KMS-11 (cell line): ENCODE results near the gene RIOK3.

Experiments used
- H2AFZ ChIP-seq: fragments of 200-600 bp; sonication (generic); 2 replicates; pipeline ENCODE4 v1.6.1; 2016; ENCODE audit warnings: antibody characterized with exemption, mixed run types, low read depth
- H3K27ac ChIP-seq: fragments of 200-600 bp; sonication (generic); 2 replicates; pipeline ENCODE4 v1.6.1; 2016; ENCODE audit warnings: mild to moderate bottlenecking, mixed run types
- H3K27me3 ChIP-seq: fragments of 200-600 bp; sonication (generic); 2 replicates; pipeline ENCODE4 v1.6.1; 2017; ENCODE audit warnings: mild to moderate bottlenecking, low read depth, mixed run types, moderate library complexity; ENCODE audit not compliant: insufficient read depth
- H3K36me3 ChIP-seq: fragments of 200-600 bp; sonication (generic); 2 replicates; pipeline ENCODE4 v1.6.1; 2017; ENCODE audit warnings: mild to moderate bottlenecking, mixed run types; ENCODE audit not compliant: insufficient read depth
- H3K4me1 ChIP-seq: fragments of 200-600 bp; sonication (generic); 2 replicates; pipeline ENCODE4 v1.6.1; 2016; ENCODE audit warnings: mild to moderate bottlenecking, low read depth, mixed run types; ENCODE audit not compliant: poor library complexity, severe bottlenecking
- H3K4me2 ChIP-seq: fragments of 200-600 bp; sonication (generic); 2 replicates; pipeline ENCODE4 v1.7.0; 2016; ENCODE audit warnings: mild to moderate bottlenecking, mixed run types
- H3K4me3 ChIP-seq: fragments of 200-600 bp; sonication (generic); IDR thresholded peaks from 2 replicates; pipeline ENCODE4 v1.6.1; 2017; ENCODE audit warnings: low read depth, low read length, mixed read lengths; ENCODE audit not compliant: insufficient read depth
- H3K79me2 ChIP-seq: fragments of 200-600 bp; sonication (generic); 2 replicates; pipeline ENCODE4 v1.6.1; 2016; ENCODE audit warnings: low read depth, mixed run types; ENCODE audit not compliant: insufficient read depth
- H3K9ac ChIP-seq: fragments of 200-600 bp; sonication (generic); 2 replicates; pipeline ENCODE4 v1.6.1; 2016; ENCODE audit warnings: mild to moderate bottlenecking, mixed run types
- H4K20me1 ChIP-seq: fragments of 200-600 bp; sonication (generic); 2 replicates; pipeline ENCODE4 v1.6.1; 2016; ENCODE audit warnings: mild to moderate bottlenecking, mixed run types; ENCODE audit not compliant: insufficient read depth
- TF ChIP-seq, protein P1 (sequence below): fragments of 200-600 bp; sonication (generic); conservative IDR thresholded peaks from 2 replicates; pipeline ENCODE4 v1.6.1; 2017; ENCODE audit warnings: low read depth, mild to moderate bottlenecking, antibody characterized with exemption, low read length, moderate library complexity, mixed read lengths

RIOK3 gene, protein sequence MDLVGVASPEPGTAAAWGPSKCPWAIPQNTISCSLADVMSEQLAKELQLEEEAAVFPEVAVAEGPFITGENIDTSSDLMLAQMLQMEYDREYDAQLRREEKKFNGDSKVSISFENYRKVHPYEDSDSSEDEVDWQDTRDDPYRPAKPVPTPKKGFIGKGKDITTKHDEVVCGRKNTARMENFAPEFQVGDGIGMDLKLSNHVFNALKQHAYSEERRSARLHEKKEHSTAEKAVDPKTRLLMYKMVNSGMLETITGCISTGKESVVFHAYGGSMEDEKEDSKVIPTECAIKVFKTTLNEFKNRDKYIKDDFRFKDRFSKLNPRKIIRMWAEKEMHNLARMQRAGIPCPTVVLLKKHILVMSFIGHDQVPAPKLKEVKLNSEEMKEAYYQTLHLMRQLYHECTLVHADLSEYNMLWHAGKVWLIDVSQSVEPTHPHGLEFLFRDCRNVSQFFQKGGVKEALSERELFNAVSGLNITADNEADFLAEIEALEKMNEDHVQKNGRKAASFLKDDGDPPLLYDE

DNA sequence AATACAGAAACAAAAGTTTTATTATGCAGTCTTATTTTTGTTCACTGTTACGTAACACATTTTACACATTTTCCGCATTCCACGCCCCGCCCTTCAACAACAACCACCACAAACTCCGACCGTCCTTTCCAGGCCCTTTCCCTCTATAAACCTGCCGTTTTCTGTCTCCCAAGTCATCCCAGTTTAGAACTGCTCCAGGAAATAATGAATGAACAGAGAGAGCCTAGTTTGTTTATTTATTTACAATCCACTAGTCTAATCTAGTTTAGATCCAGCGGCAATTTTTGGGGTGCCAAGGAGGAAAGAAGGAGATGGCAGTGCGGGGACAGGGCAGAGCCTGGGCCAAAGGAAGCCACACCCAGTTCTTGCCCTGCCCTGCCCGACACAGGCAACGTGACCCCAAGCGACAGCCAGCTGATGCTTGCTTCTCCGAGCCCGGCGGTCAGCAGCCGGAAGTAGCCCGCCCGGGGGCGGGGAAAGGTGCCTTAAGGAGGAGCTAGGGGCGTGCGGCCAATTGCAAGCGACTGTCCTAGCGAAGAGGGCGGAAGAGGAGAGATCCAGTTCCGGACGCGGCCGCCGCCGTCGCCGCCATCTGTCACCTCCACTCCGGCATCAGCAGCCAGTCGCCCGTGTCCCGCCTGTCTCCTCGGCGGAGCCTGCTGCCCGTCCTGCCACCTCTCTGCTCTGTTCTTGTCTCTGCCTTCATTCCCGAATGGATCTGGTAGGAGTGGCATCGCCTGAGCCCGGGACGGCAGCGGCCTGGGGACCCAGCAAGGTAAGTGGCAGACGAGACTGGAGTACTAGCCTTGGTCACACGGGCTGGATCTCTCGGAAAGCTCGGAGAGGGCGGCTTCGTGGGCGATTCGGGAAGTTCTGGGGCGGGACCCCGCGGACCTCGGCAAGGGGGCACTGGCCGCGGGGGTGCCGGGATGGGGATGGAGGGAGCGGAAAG is at the start of gene RIOK3:
Gene RIOK3, plus strand, starts transcription at position 560 of the 952 bp plus-strand sequence. Its CDS starts 153 bp downstream, at position 713.
- Histone ChIP-seq H2AFZ (peak within 1 kb of the TSS; percentile 67), H3K27ac (peak within 1 kb of the TSS; percentile 41), H3K79me2 (peaks cover 49% of the 10 kb centered on the region), H4K20me1 (peaks cover 10% of the 10 kb centered on the region; the same call in 1 of the 2 replicates), H3K27me3 (no peaks in the 10 kb centered on the region), H3K9ac (peak within 1 kb of the TSS; percentile 58), H3K4me1 (peaks cover 38% of the 10 kb centered on the region), H3K4me3 (peak within 1 kb of the TSS; percentile 32), H3K4me2 (peak within 1 kb of the TSS; percentile 79), H3K36me3 (peaks cover 8% of the 10 kb centered on the region; the same call in 1 of the 2 replicates)
- TF ChIP-seq, protein P1, sequence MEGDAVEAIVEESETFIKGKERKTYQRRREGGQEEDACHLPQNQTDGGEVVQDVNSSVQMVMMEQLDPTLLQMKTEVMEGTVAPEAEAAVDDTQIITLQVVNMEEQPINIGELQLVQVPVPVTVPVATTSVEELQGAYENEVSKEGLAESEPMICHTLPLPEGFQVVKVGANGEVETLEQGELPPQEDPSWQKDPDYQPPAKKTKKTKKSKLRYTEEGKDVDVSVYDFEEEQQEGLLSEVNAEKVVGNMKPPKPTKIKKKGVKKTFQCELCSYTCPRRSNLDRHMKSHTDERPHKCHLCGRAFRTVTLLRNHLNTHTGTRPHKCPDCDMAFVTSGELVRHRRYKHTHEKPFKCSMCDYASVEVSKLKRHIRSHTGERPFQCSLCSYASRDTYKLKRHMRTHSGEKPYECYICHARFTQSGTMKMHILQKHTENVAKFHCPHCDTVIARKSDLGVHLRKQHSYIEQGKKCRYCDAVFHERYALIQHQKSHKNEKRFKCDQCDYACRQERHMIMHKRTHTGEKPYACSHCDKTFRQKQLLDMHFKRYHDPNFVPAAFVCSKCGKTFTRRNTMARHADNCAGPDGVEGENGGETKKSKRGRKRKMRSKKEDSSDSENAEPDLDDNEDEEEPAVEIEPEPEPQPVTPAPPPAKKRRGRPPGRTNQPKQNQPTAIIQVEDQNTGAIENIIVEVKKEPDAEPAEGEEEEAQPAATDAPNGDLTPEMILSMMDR, result no peak

DNA sequence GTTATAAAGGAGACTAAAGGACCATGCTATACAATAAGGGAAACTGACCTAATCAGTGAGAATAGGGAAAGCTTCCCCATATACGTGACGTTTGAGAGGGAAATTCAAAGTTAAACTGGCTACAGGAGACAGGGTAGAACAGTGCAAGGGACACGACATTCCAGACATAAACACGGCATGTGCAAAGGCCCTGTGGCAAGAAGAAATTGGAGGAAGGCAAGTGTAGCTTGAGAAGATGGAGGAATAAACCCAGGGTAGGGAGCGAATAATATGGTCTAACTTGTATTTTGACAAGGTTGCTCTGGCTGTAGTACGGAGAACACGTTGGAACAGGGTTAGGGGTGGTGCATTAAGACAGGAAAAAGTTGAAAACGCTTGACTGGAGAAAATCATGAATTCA is 49.8 kb upstream of the RIOK3 start:
- Histone ChIP-seq H3K4me1 (no peaks in the 10 kb centered on the region), H2AFZ (no peak overlapping the region), H3K36me3 (no peaks in the 10 kb centered on the region), H4K20me1 (no peaks in the 10 kb centered on the region), H3K27ac (no peak overlapping the region), H3K79me2 (no peaks in the 10 kb centered on the region), H3K4me2 (no peak overlapping the region), H3K27me3 (no peaks in the 10 kb centered on the region), H3K4me3 (no peak overlapping the region), H3K9ac (no peak overlapping the region)
- TF ChIP-seq, protein P1, result no peak

DNA sequence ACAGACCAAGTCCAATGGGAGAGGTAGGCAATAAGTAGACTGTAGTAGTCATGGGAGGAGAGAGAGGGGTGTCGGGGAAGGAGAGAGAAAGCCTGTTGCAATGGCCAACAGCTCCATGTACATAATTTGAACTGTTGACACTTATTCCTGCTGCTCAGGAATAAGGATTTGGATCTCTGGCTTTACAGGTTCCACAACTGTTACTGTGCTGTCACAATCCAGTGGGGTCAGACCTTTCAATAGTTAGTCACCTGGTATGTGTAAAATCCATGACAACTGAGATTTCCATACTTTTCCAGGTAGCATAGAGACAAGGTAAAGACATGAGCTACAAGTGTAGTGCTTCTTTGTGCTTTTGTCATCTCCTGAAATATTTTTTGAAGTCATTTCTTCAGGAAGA is 47.5 kb upstream of the RIOK3 start:
- H3K27ac ChIP-seq, result no peak overlapping the region
- H3K4me2 ChIP-seq, result no peak overlapping the region
- H3K79me2 ChIP-seq, result no peaks in the 10 kb centered on the region
- H3K4me1 ChIP-seq, result no peaks in the 10 kb centered on the region
- H3K4me3 ChIP-seq, result no peak overlapping the region
- TF ChIP-seq, protein P1, result no peak
- H4K20me1 ChIP-seq, result no peaks in the 10 kb centered on the region
- no peaks in the 10 kb centered on the region for H3K36me3 ChIP-seq
- no peak overlapping the region for H2AFZ ChIP-seq
- no peaks in the 10 kb centered on the region for H3K27me3 ChIP-seq
- no peak overlapping the region for H3K9ac ChIP-seq

DNA sequence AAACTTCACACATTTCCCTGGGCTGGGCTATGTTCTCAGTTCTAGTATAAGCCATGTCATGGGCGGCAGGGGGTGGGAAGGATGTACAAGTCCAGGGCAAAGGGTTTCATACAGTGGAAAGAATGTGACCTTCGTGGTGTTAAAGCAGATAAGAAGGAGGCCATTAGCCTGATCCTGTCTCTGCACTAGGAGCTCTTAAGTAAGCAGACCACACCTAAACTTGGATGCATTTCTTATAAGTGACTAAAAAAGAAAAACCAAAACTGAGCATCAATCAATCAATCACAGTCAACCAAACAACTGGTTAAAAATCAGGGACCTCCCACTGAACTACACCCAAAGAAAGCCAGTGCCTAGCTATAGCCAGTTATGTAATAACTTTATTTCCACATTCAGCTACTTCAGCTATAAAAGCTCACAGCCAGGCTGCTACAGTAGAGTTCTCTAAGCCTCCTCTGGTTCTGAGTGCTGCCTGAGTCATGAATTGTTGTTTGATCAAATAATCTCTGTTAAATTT is 46.8 kb upstream of the RIOK3 start:
- no peak overlapping the region for H3K9ac ChIP-seq
- no peaks in the 10 kb centered on the region for H3K36me3 ChIP-seq
- H3K27ac ChIP-seq, result no peak overlapping the region
- H3K4me3 ChIP-seq, result no peak overlapping the region
- no peaks in the 10 kb centered on the region for H3K27me3 ChIP-seq
- TF ChIP-seq, protein P1, result no peak
- H3K4me1 ChIP-seq, result no peaks in the 10 kb centered on the region
- H2AFZ ChIP-seq, result no peak overlapping the region
- no peaks in the 10 kb centered on the region for H4K20me1 ChIP-seq
- H3K4me2 ChIP-seq, result no peak overlapping the region
- no peaks in the 10 kb centered on the region for H3K79me2 ChIP-seq
